ENCODE measurements around the gene IGLL5. TPM values are rescaled to one million over a fixed set of nuclear protein-coding genes. Genes with fewer than 3 reads are reported as not detected.

The IGLL5 gene
- total RNA-seq, 1 donor from 2014 or later: not detected

DNA sequence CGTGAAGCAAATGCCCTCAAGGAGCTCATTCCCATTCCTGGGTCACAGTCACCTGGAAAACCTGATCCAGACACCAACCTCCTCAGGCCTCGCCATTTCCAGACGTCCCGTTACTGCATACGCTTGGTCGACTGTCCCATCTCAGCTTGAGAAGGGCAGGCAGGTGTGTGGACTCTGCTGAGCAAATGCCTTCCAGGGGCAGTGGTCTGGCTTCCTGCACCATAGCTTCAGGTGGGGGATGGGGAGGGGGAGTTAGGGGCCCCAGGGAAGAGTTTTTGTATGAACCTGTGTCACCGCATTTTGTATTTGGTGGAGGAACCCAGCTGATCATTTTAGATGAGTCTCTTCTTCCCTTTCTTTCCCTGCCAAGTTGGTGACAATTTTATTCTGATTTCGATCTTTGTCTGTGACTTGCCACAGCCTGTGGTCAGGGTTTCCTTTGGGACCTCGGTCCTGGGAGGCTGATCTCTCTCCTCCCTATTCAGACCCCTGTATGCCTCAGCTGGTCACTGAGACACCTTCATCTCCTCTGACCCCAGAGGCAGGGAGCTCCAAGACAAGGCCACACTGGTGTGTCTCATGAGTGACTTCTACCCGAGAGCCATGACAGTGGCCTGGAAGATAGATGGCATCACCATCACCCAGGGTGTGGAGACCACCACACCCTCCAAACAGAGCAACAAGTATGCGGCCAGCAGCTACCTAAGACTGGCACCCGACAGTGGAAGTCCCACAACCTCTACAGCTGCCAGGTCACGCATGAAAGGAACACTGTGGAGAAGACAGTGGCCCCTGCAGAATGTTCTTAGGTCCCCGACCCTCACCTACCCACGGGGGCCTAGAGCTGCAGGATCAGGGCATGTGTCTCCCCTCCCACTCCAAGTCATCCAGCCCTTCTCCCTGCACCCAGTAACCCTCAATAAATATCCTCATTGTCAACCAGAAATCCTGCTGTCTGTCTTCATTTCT lies 22.9 kb downstream of the IGLL5 start:
- TF ChIP-seq, protein P1, sequence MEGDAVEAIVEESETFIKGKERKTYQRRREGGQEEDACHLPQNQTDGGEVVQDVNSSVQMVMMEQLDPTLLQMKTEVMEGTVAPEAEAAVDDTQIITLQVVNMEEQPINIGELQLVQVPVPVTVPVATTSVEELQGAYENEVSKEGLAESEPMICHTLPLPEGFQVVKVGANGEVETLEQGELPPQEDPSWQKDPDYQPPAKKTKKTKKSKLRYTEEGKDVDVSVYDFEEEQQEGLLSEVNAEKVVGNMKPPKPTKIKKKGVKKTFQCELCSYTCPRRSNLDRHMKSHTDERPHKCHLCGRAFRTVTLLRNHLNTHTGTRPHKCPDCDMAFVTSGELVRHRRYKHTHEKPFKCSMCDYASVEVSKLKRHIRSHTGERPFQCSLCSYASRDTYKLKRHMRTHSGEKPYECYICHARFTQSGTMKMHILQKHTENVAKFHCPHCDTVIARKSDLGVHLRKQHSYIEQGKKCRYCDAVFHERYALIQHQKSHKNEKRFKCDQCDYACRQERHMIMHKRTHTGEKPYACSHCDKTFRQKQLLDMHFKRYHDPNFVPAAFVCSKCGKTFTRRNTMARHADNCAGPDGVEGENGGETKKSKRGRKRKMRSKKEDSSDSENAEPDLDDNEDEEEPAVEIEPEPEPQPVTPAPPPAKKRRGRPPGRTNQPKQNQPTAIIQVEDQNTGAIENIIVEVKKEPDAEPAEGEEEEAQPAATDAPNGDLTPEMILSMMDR (IDR thresholded peaks at IDR 0.05; ENCODE audit: unreplicated experiment): no peak
- no peak overlapping the region for H3K27ac Mint-ChIP-seq
- no peaks in the 10 kb centered on the region for H3K36me3 Mint-ChIP-seq
- peaks cover 81% of the 10 kb centered on the region for H3K27me3 Mint-ChIP-seq (ENCODE audit: low read depth)
- no peak overlapping the region for H3K4me3 Mint-ChIP-seq
- H3K4me1 Mint-ChIP-seq: no peaks in the 10 kb centered on the region
- no peak for DNase-seq (ENCODE audit: low spot score in 2 of 2, unreplicated experiment in 2 of 2)
- no peaks in the 10 kb centered on the region for H3K9me3 Mint-ChIP-seq

DNA sequence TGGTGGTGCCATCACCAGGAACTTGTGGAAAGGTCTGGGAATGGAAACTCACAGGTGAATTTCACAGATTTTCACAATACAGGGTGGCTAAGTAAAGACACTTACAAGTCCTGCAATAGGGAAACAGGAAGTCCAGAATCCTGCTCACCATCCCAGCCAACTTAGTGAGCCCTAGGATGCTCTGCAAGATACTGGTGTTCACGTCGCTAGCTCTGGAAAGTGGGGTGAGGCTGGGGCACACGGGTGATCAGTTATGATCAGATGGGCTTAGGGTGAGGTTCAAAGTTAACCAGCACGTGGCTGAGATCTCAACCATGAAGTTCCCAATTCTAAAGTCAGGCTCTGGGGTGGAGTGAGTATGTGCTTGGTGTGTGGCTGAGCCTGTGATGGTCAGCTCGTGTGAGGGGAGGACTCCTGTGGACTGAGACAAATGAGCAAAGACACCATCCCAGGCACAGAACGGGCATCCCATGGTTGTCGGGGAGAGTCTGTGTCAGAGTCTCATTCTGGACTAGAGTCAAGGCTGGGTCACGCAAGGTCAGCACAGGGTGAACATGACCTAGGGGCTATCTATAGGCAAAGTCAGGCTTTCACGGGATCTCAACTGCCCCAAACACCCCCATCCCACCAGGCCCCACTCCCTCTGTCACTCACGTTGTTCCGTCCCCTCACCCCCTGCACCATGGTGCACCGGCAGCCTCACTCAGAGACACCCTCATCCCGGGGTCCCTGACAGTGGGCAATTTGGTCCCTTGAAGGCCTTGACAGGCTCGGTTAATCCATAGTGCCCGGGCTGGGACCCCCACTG lies 23.9 kb downstream of the IGLL5 start:
- H3K27ac Mint-ChIP-seq: no peak overlapping the region
- no peaks in the 10 kb centered on the region for H3K9me3 Mint-ChIP-seq
- no peaks in the 10 kb centered on the region for H3K4me1 Mint-ChIP-seq
- DNase-seq (ENCODE audit: low spot score in 2 of 2, unreplicated experiment in 2 of 2): no peak
- TF ChIP-seq, protein P1 (IDR thresholded peaks at IDR 0.05; ENCODE audit: unreplicated experiment): no peak
- no peak overlapping the region for H3K4me3 Mint-ChIP-seq
- H3K36me3 Mint-ChIP-seq: no peaks in the 10 kb centered on the region
- peaks cover 89% of the 10 kb centered on the region for H3K27me3 Mint-ChIP-seq (ENCODE audit: low read depth)

DNA sequence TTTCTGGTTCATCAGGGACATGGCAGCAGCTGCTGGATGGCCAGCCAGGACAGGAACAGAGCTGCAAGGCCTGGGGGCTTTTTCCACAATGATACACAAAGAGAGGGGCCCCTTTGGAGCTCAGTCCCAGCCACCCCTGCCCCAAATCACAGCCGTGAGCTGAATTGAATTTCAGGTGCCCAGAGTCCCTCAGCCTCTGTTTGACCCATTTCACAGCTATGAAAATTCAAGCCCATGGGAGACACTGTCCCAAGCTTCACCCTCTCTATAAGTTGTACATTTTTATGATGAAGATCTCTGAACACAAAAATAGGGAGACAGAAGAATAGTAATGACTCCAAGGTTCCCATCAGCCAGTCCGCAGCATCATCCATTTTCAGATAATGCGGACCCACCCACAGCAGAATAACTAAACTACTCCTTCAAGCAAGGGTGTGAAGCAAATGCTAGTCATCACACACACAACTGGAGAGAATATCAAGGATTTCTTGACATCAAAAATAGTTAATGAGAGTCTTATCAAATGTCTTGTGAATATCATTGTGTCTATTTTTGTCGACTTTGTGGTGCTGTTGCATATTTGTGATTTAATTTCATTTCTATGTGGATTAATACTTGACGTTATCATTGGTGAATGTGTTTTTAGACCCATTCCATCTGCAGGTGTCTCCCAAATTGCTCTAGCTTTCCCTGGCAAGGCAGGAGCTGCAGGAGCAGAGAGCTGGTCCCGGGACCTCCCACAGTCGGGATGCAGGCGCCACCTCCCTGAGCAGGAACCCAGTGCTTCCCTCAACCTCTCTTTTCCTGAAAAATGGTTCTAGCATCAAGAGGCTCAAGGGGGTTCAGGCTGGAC lies 24.7 kb downstream of the IGLL5 start:
- DNase-seq (ENCODE audit: low spot score in 2 of 2, unreplicated experiment in 2 of 2): no peak
- H3K27ac Mint-ChIP-seq: no peak overlapping the region
- H3K36me3 Mint-ChIP-seq: no peaks in the 10 kb centered on the region
- H3K9me3 Mint-ChIP-seq: no peaks in the 10 kb centered on the region
- H3K27me3 Mint-ChIP-seq (ENCODE audit: low read depth): peaks cover 84% of the 10 kb centered on the region
- no peak overlapping the region for H3K4me3 Mint-ChIP-seq
- no peaks in the 10 kb centered on the region for H3K4me1 Mint-ChIP-seq
- TF ChIP-seq, protein P1 (IDR thresholded peaks at IDR 0.05; ENCODE audit: unreplicated experiment): no peak

DNA sequence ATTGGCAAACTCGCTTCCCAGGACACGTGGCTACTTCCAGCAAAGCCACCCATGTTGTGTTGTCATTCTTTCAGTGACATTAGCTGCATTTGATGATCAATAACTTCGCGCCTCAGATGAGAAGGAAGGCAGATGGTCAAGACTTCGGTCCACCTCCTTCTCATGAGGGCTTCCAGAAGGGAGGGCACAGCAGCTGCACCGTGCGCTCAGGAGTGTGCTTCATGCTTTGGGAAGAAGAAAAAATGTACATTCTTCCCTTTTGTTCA lies 25.3 kb downstream of the IGLL5 start:
- H3K9me3 Mint-ChIP-seq: no peaks in the 10 kb centered on the region
- H3K36me3 Mint-ChIP-seq: no peaks in the 10 kb centered on the region
- H3K4me1 Mint-ChIP-seq: no peaks in the 10 kb centered on the region
- no peak overlapping the region for H3K27ac Mint-ChIP-seq
- peaks cover 83% of the 10 kb centered on the region for H3K27me3 Mint-ChIP-seq (ENCODE audit: low read depth)
- no peak overlapping the region for H3K4me3 Mint-ChIP-seq
- TF ChIP-seq, protein P1 (IDR thresholded peaks at IDR 0.05; ENCODE audit: unreplicated experiment): no peak
- DNase-seq (ENCODE audit: low spot score in 2 of 2, unreplicated experiment in 2 of 2): no peak

DNA sequence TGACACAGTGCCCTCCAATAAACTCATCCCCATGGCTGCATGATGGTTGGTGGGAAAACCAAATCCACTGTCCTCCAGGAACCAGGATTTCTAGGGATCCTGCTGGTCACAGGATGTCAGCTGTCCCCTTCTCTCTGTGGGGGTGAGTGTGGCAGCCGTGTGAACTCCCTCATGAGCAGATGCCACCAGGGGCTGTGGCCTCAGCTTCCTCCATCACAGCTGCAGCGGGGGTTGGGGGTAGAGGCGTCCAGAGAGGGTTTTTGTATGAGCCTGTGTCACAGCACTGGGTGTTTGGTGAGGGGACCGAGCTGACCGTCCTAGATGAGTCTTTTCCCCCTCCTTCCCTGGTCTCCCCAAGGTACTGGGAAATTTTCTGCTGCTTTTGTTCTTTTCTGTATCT lies 26.4 kb downstream of the IGLL5 start:
- no peak for DNase-seq (ENCODE audit: low spot score in 2 of 2, unreplicated experiment in 2 of 2)
- no peak overlapping the region for H3K4me3 Mint-ChIP-seq
- no peaks in the 10 kb centered on the region for H3K9me3 Mint-ChIP-seq
- H3K36me3 Mint-ChIP-seq: no peaks in the 10 kb centered on the region
- H3K27ac Mint-ChIP-seq: no peak overlapping the region
- H3K4me1 Mint-ChIP-seq: no peaks in the 10 kb centered on the region
- peaks cover 78% of the 10 kb centered on the region for H3K27me3 Mint-ChIP-seq (ENCODE audit: low read depth)
- TF ChIP-seq, protein P1 (IDR thresholded peaks at IDR 0.05; ENCODE audit: unreplicated experiment): no peak

All from mesothelial cell of epicardium (in vitro differentiated cells).